ENCODE data around the gene UNC79. TPM values are rescaled to one million over a fixed set of nuclear protein-coding genes. Genes with fewer than 3 reads are reported as not detected.
"Not testable (repeated sequence)": the region's sequence is repeated elsewhere in the genome, so short reads cannot be mapped to it uniquely, and the experiment has no call there.

The UNC79 gene
- total and polyA plus RNA-seq, 5 donors from 2014 or later: not detected

- H3K4me1 ChIP-seq (ENCODE audit: control insufficient read depth, insufficient read depth, low read length, poor library complexity, severe bottlenecking); DNase-seq; H3K36me3 ChIP-seq (ENCODE audit: control insufficient read depth, insufficient read depth, low read length); H3K27me3 ChIP-seq (ENCODE audit: control insufficient read depth, insufficient read depth, low read length); H3K27ac Mint-ChIP-seq; H3K9me3 ChIP-seq (ENCODE audit: control insufficient read depth in 2 of 2, low read length in 2 of 2); H3K9me3 Mint-ChIP-seq; H3K27ac ChIP-seq (ENCODE audit: insufficient read depth, low read length, poor library complexity, severe bottlenecking); H3K4me3 ChIP-seq (ENCODE audit: low read depth, low read length); H3K4me1 Mint-ChIP-seq; H3K36me3 Mint-ChIP-seq; ATAC-seq (ENCODE audit: low read depth in 2 of 2); H3K4me3 Mint-ChIP-seq: not testable (repeated sequence)
- peaks cover 17% of the 10 kb centered on the region for H3K27me3 Mint-ChIP-seq
These were observed 62.9 kb downstream of the UNC79 start for GRCh38 chr14:93493622-93494021.

- Mint-ChIP-seq H3K9me3 (peaks cover 0 to 3% (median 1%) of the 10 kb centered on the region in 7 donors), H3K27me3 (peaks cover 4% of the 10 kb centered on the region), H3K27ac (no peak overlapping the region), H3K36me3 (no peaks in the 10 kb centered on the region), H3K4me3 (no peak overlapping the region), H3K4me1 (no peaks in the 10 kb centered on the region)
- DNase-seq (no peak), ATAC-seq (ENCODE audit: low read depth in 2 of 2) (no peak)
- no peaks in the 10 kb centered on the region for H3K27me3 ChIP-seq (ENCODE audit: control insufficient read depth, insufficient read depth, low read length)
- no peaks in the 10 kb centered on the region for H3K36me3 ChIP-seq (ENCODE audit: control insufficient read depth, insufficient read depth, low read length)
- no peak overlapping the region for H3K4me3 ChIP-seq (ENCODE audit: low read depth, low read length)
- H3K9me3 ChIP-seq (ENCODE audit: control insufficient read depth in 2 of 2, low read length in 2 of 2): no peaks in the 10 kb centered on the region
- no peak overlapping the region for H3K27ac ChIP-seq (ENCODE audit: insufficient read depth, low read length, poor library complexity, severe bottlenecking)
- no peaks in the 10 kb centered on the region for H3K4me1 ChIP-seq (ENCODE audit: control insufficient read depth, insufficient read depth, low read length, poor library complexity, severe bottlenecking)
These were observed 66.4 kb downstream of the UNC79 start for GRCh38 chr14:93496856-93497741.

GRCh38 chr14:93510056-93510455 lies 79.3 kb downstream of the UNC79 start:
- DNase-seq: no peak
- H3K27me3 ChIP-seq (ENCODE audit: control insufficient read depth, insufficient read depth, low read length): peaks cover 4% of the 10 kb centered on the region
- H3K27ac ChIP-seq (ENCODE audit: insufficient read depth, low read length, poor library complexity, severe bottlenecking): no peak overlapping the region
- H3K9me3 ChIP-seq (ENCODE audit: control insufficient read depth in 2 of 2, low read length in 2 of 2): no peaks in the 10 kb centered on the region
- H3K4me1 ChIP-seq (ENCODE audit: control insufficient read depth, insufficient read depth, low read length, poor library complexity, severe bottlenecking): no peaks in the 10 kb centered on the region
- no peak overlapping the region for H3K4me3 ChIP-seq (ENCODE audit: low read depth, low read length)
- H3K36me3 Mint-ChIP-seq: no peaks in the 10 kb centered on the region
- H3K4me1 Mint-ChIP-seq: no peaks in the 10 kb centered on the region
- ATAC-seq (ENCODE audit: low read depth in 2 of 2): no peak
- H3K27ac Mint-ChIP-seq: no peak overlapping the region
- H3K36me3 ChIP-seq (ENCODE audit: control insufficient read depth, insufficient read depth, low read length): no peaks in the 10 kb centered on the region
- H3K27me3 Mint-ChIP-seq: peaks cover 16% of the 10 kb centered on the region
- no peak overlapping the region for H3K4me3 Mint-ChIP-seq
- peaks cover 0 to 2% (median 0%) of the 10 kb centered on the region in 7 donors for H3K9me3 Mint-ChIP-seq

- no peaks in the 10 kb centered on the region for H3K4me1 ChIP-seq (ENCODE audit: control insufficient read depth, insufficient read depth, low read length, poor library complexity, severe bottlenecking)
- no peaks in the 10 kb centered on the region for H3K36me3 ChIP-seq (ENCODE audit: control insufficient read depth, insufficient read depth, low read length)
- H3K4me3 ChIP-seq (ENCODE audit: low read depth, low read length): no peak overlapping the region
- H3K27me3 Mint-ChIP-seq: peaks cover 12% of the 10 kb centered on the region
- no peak overlapping the region for H3K4me3 Mint-ChIP-seq
- H3K27ac Mint-ChIP-seq: no peak overlapping the region
- H3K27me3 ChIP-seq (ENCODE audit: control insufficient read depth, insufficient read depth, low read length): peaks cover 4% of the 10 kb centered on the region
- ATAC-seq (ENCODE audit: low read depth in 2 of 2) (no peak), DNase-seq (no peak)
- peaks cover 0 to 2% (median 0%) of the 10 kb centered on the region in 7 donors for H3K9me3 Mint-ChIP-seq
- no peak overlapping the region for H3K27ac ChIP-seq (ENCODE audit: insufficient read depth, low read length, poor library complexity, severe bottlenecking)
- H3K36me3 Mint-ChIP-seq: no peaks in the 10 kb centered on the region
- no peaks in the 10 kb centered on the region for H3K4me1 Mint-ChIP-seq
- no peaks in the 10 kb centered on the region for H3K9me3 ChIP-seq (ENCODE audit: control insufficient read depth in 2 of 2, low read length in 2 of 2)
These were observed 80.3 kb downstream of the UNC79 start for GRCh38 chr14:93511001-93511400.

GRCh38 chr14:93520053-93520607 lies 89.4 kb downstream of the UNC79 start:
- Histone ChIP-seq H3K36me3 (ENCODE audit: control insufficient read depth, insufficient read depth, low read length) (no peaks in the 10 kb centered on the region), H3K9me3 (ENCODE audit: control insufficient read depth in 2 of 2, low read length in 2 of 2) (peaks cover 26 to 35% of the 10 kb centered on the region in 2 experiments), H3K27ac (ENCODE audit: insufficient read depth, low read length, poor library complexity, severe bottlenecking) (no peak overlapping the region), H3K4me3 (ENCODE audit: low read depth, low read length) (no peak overlapping the region), H3K27me3 (ENCODE audit: control insufficient read depth, insufficient read depth, low read length) (peaks cover 1% of the 10 kb centered on the region), H3K4me1 (ENCODE audit: control insufficient read depth, insufficient read depth, low read length, poor library complexity, severe bottlenecking) (no peaks in the 10 kb centered on the region)
- no peak for DNase-seq
- H3K4me3 Mint-ChIP-seq: no peak overlapping the region
- peaks cover 0 to 48% (median 10%) of the 10 kb centered on the region in 7 donors for H3K9me3 Mint-ChIP-seq
- no peak overlapping the region for H3K27ac Mint-ChIP-seq
- ATAC-seq (ENCODE audit: low read depth in 2 of 2): no peak
- no peaks in the 10 kb centered on the region for H3K36me3 Mint-ChIP-seq
- H3K4me1 Mint-ChIP-seq: no peaks in the 10 kb centered on the region
- peaks cover 5% of the 10 kb centered on the region for H3K27me3 Mint-ChIP-seq

GRCh38 chr14:93522221-93522620 lies 91.5 kb downstream of the UNC79 start:
- H3K36me3 ChIP-seq (ENCODE audit: control insufficient read depth, insufficient read depth, low read length): no peaks in the 10 kb centered on the region
- no peaks in the 10 kb centered on the region for H3K36me3 Mint-ChIP-seq

GRCh38 chr14:93525216-93525615 lies 94.5 kb downstream of the UNC79 start:
- peaks cover 14 to 15% of the 10 kb centered on the region in 2 experiments for H3K9me3 ChIP-seq (ENCODE audit: control insufficient read depth in 2 of 2, low read length in 2 of 2)
- H3K27me3 Mint-ChIP-seq; H3K4me1 ChIP-seq (ENCODE audit: control insufficient read depth, insufficient read depth, low read length, poor library complexity, severe bottlenecking); H3K27ac ChIP-seq (ENCODE audit: insufficient read depth, low read length, poor library complexity, severe bottlenecking); H3K4me3 ChIP-seq (ENCODE audit: low read depth, low read length); H3K4me3 Mint-ChIP-seq; H3K4me1 Mint-ChIP-seq; H3K27me3 ChIP-seq (ENCODE audit: control insufficient read depth, insufficient read depth, low read length); H3K27ac Mint-ChIP-seq; H3K36me3 ChIP-seq (ENCODE audit: control insufficient read depth, insufficient read depth, low read length); H3K36me3 Mint-ChIP-seq; DNase-seq; ATAC-seq (ENCODE audit: low read depth in 2 of 2): not testable (repeated sequence)
- H3K9me3 Mint-ChIP-seq: peaks cover 0 to 22% (median 10%) of the 10 kb centered on the region in 7 donors

More at GRCh38 chr14:93522221-93522620, 91.5 kb downstream of the UNC79 start:
- H3K9me3 ChIP-seq (ENCODE audit: control insufficient read depth in 2 of 2, low read length in 2 of 2): peaks cover 26 to 35% of the 10 kb centered on the region in 2 experiments
- Mint-ChIP-seq H3K9me3 (peaks cover 0 to 46% (median 13%) of the 10 kb centered on the region in 7 donors), H3K27me3 (peaks cover 8% of the 10 kb centered on the region), H3K27ac (no peak overlapping the region), H3K4me3 (no peak overlapping the region), H3K4me1 (no peaks in the 10 kb centered on the region)
- no peak overlapping the region for H3K27ac ChIP-seq (ENCODE audit: insufficient read depth, low read length, poor library complexity, severe bottlenecking)
- H3K4me1 ChIP-seq (ENCODE audit: control insufficient read depth, insufficient read depth, low read length, poor library complexity, severe bottlenecking): no peaks in the 10 kb centered on the region
- peaks cover 1% of the 10 kb centered on the region for H3K27me3 ChIP-seq (ENCODE audit: control insufficient read depth, insufficient read depth, low read length)
- ATAC-seq (ENCODE audit: low read depth in 2 of 2) (no peak), DNase-seq (no peak)
- no peak overlapping the region for H3K4me3 ChIP-seq (ENCODE audit: low read depth, low read length)
